T47D (cell line): ENCODE measurements around the gene CCDC38.
A peak's percentile ranks its signal among the peaks of the same experiment; 100 is the strongest.
"Not testable (repeated sequence)": the region's sequence is repeated elsewhere in the genome, so short reads cannot be mapped to it uniquely, and the experiment has no call there.

Experiments used
- DNase-seq, 2 experiments: peaks; one replicate each; pipeline versions ENCODE4 v3.0.0 to v3.0.0-alpha.2; 2011 to 2012; ENCODE audit warnings: low read depth in 1 of 2, low spot score in 1 of 2
- JUND ChIP-seq: IDR thresholded peaks from 2 replicates; pipeline ENCODE4 v1.6.1; 2012; ENCODE audit warnings: low read depth
- in situ Hi-C: cut with HindIII; loops from 2 replicates; pipeline ENCODE4 v1.10.0; 2016; ENCODE audit warnings: low sequenced_read_pairs, low pct_unique_long_range_greater_than_20kb

CCDC38 gene

DNA sequence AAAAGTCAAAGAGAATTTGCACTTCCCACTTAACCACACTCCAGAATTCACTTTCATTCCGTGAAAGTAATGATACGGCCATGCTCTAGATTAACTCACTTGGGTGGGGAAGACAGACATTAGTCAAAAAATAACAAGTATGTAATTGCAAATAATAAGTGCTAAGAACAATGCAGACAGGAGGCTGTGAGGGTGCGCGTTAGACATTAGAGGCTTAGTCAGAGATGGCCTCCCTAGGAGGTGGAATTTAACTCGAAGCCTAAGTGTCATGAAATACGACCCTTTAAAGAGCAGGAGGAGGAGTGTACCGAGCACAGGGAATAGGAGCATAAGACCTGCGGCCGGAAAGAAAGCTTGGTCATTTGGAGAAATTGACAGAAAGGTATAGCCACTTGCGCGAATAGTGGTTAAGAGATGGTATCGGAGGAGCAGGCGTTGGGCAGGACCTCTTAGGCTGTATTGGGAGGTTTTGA lies 83.0 kb downstream of the CCDC38 start:
- in situ Hi-C loops: no loop called here
- TF ChIP-seq JUND: no peak
- peak in 1 of 2 experiments; percentile 37 for DNase-seq

DNA sequence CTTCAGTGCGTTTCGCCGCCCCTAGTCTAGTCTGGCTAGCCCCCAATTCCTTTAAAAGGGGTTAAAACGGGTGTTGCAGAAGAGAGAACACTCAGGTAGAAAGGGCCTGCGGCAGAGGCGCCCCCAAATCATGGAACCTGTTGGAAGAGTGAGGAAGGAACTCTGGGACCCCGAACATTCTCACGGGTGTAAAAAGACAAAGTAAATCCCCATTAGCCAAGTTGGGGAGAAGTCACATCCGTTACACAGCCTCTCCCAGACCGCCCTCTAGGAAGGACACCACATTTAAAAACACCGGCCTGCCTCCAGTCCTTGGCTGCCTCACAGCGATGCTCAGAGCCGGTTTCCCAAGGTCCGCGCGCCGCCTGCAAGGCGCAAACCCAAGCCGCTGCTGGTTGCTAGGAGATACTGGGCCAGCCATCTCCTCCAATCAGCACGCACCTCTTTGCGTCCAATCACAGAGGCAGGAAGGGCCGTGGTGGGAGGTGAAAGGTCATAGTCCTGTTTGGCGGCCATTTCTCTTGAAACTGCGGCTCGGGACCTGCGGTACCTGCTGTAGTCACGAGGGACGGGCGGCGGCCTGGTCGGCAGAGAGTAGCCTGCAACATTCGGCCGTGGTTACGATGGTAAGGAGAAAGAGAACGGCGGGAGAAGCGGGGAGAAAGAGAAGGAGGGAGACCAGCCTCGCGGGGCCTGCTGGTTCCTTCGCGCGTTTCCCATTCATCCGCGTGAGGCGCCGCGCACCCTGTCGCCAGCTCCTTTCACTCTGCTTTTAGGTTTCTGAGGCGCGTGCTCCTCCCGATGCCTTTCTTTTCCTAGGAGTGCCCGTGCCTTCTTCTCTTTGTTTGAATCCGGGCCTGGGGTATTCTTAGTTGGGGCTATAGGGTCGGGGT lies 83.7 kb downstream of the CCDC38 start, which contains the start of gene SNRPF:
SNRPF (plus strand) TSS at position 502 of the 893 bp plus-strand sequence; CDS start at position 624, 122 bp downstream.
- in situ Hi-C loops: no loop called here
- DNase-seq: peak; percentile 99

DNA sequence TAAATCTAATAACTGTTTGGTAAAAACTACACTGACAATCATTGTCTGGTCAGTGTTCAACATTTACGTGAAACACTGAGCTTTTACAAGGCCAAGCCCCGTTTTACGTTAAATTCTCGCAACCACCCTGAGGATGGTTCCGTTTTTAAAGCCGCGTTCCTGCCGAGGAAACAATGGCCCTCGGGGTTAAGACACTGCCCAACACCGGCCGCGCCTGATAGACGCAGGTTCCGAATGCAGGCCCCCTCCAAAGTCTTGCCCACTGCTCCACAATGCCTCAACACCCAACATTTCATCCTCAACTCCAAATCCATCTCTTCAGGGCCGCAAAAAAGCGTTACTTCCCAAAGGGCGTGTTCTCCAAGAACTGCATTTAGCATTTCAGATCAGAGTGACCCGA lies 84.6 kb downstream of the CCDC38 start:
- no peak for DNase-seq
- no peak for TF ChIP-seq JUND
- in situ Hi-C loops: no loop called here

More for the DNA sequence above, 83.7 kb downstream of the CCDC38 start, which contains the start of gene SNRPF:
- no peak for TF ChIP-seq JUND

DNA sequence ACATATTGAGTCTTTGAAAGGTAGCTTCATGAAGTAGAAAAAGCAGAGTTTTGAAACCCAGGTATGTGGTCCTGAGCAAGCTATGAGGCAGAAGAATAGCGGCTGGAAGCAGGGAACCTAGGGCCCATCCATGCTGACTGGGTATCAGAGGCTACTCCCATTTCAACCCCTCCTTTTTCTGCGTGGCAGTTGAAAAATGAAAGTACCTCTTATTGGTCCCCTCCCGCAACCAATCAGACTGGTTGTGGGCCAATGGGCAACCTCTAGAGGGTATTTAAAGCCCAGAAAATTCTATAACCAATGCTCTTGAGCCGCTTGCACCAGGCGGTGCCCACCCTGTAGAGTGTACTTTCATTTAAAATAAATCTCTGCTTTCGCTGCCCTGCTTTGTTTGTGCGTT lies 85.3 kb downstream of the CCDC38 start:
- TF ChIP-seq JUND: no peak
- DNase-seq: no peak
- in situ Hi-C loops: no loop called here

DNA sequence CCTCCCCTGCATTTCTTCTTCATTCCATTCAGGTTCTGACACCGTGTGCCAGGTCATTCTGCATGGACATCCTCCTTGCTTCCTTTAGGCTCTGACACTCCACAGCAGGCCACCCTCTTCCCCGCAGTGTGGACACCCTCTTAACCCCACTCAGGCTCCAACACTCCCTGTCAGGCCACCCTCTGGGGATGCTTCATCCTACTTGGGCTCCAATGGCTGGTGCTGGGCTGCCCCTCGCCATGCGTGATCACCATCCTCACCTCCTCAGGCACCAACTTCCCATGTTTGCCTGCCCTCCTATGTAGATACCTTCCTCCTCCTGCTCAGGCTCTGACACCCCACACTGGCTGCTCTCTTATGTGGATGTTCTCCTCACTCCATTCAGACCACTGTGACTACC lies 90.3 kb downstream of the CCDC38 start:
- no peak for DNase-seq
- no peak for TF ChIP-seq JUND
- in situ Hi-C loops: no loop called here

DNA sequence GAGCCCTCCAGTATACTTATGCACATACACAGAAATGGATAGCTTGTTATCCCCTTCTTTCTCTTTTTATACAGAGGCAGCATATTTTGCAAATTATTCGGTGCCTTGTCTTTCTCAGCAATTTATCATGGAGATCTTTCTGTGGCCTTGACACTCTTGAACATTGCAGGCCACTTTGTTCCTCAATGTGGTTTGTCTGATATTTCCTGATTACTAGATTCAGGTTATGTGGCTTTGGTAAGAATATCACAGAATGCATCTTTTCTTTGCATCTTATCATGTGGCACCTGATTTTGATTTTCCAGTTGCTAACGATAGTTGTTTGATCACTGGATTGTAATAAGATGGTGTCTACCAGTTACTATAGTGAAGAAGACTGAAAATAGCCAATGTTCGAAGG lies 90.8 kb downstream of the CCDC38 start:
- no peak for TF ChIP-seq JUND
- no peak for DNase-seq
- in situ Hi-C loops: no loop called here

DNA sequence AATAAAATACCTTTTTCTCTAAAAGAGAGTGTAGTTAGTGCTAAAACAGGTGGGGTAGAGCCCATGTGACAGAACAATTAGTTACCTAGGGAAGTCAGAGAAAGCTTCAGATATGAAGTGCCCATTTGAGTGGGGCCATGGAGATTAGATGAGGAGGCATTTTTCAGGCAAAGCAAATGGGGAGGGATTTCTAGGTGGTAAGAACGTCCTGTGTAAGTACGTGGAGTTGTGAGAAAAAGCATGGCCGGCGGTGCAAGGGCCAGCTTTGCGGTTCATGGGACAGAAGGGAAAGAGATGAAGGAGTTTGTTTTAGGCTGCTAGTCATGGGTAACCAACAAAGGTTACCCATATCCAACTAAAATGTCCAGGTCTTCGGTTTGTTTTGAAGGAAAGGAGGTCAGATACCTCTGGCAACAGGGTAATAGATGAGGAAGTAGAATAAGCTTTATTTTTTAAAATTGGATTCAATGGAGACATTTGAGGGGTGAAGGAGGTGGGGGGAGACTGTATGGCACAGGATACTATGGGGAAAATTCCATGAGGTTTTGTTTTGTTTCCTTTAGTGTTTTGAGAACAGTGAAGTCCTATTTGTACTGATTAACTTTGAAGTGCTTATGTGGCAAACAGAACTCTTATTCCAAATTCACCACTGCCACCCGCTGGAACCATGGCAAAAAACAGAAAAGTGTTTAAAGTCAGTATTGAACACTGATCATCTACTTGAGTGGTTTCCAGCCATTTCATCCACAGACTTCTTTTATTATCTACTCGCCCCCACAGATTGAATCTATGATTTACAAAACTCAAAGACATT lies 93.6 kb downstream of the CCDC38 start:
- no peak for TF ChIP-seq JUND
- in situ Hi-C loops: no loop called here
- DNase-seq: peak; percentile 21 to 74

DNA sequence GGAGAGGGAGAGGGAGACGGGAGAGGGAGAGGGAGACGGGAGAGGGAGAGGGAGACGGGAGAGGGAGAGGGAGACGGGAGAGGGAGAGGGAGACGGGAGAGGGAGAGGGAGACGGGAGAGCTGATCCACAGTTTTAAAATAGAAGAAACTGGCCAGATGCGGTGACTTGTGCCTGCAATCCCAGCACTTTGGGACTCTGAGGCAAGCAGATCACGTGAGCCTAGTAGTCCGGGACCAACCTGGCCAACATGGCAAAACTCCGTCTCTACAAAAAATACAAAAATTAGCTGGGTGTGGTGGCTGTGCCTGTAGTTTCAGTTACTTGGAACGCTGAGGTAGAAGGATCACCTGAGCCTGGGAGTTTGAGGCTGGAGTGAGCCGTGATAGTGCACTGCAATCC lies 100.0 kb downstream of the CCDC38 start:
- in situ Hi-C loops: not testable (repeated sequence)

DNA sequence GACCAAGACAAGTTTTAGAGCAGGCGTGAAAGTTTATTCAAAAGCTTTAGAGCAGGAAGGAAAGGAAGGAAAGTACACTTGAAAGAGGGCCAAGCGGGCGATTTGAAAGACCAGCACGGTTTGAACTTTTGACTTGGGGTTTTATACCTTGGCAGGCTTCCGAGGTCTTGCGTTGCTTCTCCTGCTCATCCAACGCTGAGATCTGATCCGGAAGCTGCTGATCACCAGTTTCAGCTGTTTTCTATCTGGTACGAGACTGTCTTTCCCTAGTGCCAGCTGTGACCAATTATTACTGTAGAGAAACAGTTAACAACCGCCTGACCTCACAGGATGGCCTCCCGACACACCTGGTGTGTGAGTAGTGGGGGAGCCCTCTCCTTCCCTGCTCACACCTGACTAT lies 104.3 kb downstream of the CCDC38 start:
- no peak for TF ChIP-seq JUND
- no peak for DNase-seq
- in situ Hi-C loops: no loop called here

More for the DNA sequence above, 100.0 kb downstream of the CCDC38 start:
- DNase-seq: not testable (repeated sequence)

DNA sequence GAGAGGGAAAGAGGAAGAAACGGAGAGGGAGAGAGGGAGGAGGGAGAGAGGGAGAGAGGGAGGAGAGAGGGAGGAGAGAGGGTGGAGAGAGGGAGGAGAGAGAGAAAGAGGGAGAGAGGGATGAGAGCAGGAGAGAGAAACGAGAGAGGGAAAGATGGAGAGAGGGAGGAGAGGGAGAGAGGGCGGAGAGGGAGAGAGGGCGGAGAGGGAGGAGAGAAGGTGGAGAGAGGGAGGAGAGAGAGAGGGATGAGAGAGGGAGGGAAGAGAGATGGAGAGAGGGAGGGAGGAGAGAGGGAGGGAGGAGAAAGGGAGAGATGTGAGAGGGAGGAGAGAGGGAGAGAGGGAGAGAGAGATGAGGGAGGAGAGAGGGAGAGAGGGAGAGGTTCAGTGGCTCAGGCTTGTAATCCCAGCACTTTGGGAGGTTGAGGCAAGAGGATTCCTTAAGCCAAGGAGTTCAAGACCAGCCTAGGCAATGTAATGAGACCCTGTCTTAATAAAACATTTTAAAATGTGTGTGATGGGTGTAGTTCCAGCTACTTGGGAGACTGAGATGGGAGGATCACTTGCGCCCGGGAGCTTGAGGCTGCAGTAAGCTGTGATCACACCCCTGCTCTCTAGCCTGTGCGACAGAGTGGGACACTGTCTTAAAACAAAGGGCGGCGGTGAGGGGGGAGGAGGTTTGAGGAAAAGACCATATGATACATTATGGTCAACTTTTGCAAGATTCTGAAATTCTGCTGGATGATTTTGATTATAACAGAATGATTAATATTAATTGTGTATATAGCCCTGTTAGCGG lies 105.0 kb downstream of the CCDC38 start:
- DNase-seq: no peak
- in situ Hi-C loops: no loop called here
- no peak for TF ChIP-seq JUND

DNA sequence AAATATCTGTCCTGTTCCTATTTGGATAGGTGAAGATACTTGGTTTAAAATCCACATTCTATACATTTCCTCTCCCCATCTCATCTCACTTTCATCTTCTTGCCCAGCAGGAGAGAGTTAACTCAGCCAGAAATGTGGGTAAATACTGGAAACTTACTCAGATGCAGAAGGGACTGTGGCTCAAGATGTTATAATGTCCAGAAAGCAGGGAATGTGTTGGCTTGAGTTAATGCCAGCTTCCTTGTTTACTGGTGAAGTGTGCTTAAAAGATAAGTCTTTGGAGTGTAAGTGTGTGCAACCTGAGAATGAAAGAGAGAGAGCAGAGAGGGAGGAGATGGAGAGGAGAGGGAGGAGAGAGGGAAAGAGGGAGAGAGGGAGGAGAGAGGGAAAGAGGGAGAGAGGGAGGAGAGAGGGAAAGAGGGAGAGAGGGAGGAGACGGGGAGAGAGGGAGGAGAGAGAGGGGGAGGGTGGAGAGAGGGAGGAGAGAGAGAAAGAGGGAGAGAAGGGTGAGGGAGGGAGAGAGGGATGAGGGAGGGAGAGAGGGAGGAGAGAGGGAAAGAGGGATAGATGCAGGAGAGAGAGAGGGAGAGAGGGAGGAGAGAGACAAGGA lies 105.7 kb downstream of the CCDC38 start:
- DNase-seq: peak in 1 of 2 experiments; percentile 70
- no peak for TF ChIP-seq JUND
- in situ Hi-C loops: no loop called here

DNA sequence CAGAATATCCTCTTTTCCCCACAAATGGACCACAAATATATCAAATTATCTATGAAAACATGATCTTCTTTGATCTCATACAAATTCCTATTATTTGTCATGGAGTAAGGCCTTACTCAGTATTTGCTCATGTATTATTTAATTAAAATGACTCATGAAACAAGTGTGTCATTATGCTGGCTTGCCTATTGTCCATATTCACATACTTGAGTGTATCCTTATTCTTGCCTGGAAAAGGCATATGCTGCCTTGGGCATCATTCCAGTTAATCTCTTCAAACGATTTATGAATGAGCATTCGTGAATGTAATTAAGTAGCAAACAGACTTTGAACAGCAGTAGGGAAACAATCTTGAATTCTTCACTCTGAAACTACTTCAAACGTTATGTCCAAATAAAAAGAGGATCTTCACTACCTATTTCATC lies 106.2 kb downstream of the CCDC38 start:
- no peak for TF ChIP-seq JUND
- in situ Hi-C loops: no loop called here
- peak in 1 of 2 experiments; percentile 55 for DNase-seq
